ENCODE measurements around the gene TCF7.

The TCF7 gene

DNA sequence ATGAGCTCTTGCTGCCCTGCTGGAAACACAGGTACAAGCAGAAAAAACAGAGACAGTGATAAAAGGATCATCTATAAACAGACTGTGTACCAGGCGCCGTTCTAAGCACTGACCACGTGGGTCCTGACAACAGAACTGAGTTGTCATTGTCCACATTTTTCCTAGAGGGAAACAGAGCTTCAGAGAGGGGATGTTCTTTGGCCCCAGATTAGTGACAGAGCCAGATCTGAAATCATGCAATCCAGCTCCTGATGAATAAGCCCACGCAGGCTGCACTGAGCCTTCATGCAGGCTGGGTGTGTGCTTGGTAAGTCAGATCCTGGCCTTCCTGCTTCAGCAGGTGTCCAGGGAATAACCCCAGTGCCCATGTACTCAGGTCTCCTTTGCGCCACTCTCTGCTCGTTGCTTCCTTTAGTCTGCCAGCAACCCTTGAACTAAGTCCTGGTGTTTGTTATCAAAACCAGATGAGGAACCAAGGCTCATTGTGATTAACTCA is 22.8 kb upstream of the TCF7 start:
- no peak for DNase-seq

DNA sequence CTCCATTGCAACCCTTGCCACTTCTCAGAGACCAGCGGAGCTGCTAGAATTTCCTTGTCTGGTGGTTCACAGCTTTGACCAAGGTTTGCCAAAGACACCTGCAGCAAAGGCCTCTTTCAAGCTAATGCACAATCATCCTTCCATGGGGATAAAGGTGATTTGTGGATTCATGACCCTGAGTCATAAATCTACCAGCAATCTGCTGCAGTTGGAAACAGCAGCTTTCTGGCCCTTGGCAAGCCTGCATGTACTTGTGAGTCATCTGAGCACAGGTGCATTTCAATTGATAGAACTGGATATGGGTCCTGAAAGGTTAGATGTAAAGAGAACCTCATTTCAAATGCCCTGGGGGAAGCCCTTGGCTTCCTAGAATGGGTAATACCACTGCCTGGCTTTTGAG is 21.6 kb upstream of the TCF7 start:
- no peak for DNase-seq

DNA sequence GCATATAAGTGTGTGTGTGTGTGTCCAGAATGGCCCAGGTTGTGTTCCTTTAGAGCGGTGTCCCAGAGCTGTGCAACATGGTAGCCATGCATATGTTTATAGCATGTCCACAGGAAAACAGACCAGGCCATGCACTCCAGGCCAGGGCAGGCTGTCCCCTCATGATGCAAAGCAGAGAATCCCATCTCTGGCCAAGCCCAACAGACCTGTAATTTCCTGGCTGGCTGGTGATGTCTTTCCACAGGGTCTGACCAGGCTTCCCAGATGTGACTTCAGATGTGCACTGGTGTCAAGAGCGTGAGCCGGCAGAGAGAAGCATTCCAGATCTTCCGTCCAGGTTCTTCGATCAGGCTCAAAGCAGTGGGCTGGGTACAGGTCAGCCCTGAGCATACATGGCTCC is 21.1 kb upstream of the TCF7 start:
- no peak for DNase-seq

DNA sequence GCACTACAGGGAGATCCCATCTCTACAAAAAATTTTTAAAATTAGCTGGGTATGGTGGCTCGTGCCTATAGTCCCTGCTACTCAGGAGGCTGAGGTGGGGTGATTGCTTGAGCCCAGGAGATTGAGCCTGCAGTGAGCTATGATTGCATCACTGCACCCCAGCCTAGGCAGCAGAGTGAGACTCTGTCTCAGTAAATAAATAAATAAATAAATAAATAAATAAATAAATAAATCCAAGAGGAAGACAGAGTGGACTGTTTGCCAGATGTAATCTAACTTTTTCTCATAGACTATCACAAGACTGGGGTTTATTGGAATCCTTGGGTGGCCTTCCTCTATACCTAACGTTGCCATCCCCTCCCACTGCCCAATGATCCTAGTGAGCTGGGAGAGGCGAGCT is 19.2 kb upstream of the TCF7 start:
- DNase-seq: no peak

DNA sequence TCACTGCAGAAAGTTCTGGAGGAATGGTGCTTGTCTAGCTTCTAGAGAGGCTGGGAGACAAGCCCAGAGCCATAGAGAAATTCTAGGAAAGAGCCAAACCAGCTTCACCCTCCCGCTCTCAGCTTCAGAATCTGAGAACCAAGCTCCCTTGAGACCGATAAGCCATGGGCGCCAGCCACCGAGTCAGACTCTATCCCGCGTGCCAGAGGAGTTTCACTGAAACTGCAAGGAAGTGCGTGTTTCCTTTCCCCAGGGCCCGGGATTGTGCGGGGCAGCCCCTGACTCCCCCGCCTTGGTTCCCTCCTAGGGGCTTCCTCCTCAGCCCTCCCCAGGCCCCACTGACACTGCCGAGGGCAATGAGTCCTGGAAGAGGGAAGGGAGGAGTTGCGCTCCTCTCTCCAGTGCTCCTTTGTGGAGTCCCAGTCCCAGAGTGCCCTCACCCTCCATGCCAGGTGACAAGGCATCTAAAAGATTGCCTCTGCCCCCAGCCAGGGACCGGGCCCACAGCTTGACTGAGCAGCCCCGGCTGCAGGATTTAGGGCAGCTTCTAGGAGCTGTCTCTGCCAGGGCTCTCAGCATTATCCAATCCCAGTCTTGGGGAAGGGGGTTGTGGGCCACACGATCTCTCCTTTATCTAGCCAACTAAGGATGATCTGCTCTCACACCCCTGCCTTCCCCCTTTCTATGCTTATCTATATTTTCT is 18.4 kb upstream of the TCF7 start:
- no peak for DNase-seq

DNA sequence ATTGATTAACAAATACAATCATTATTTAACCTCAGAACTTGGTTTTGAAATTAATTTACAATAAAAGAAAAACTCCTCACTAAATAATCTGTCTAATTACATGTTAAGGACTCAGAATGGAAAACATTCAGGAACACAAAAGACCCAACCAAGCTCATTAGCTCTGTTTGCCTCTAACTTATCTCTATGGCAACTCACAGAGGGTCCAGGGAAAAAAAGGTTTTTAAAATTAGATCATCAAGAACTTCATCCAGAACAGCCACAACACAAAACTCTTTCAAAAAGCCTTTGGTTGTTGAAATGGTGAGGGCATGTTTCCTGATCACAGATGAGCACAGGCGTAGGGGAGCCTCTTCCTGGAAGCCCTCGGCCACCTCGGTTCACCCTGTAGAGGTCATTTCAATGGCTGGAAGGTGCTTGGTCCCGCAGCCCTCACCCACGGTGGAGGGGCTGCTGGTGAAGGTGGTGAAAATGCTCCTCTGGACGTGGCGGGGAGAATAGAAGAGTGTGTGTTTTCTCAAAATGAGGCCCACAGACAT is 17.2 kb upstream of the TCF7 start:
- no peak for DNase-seq

DNA sequence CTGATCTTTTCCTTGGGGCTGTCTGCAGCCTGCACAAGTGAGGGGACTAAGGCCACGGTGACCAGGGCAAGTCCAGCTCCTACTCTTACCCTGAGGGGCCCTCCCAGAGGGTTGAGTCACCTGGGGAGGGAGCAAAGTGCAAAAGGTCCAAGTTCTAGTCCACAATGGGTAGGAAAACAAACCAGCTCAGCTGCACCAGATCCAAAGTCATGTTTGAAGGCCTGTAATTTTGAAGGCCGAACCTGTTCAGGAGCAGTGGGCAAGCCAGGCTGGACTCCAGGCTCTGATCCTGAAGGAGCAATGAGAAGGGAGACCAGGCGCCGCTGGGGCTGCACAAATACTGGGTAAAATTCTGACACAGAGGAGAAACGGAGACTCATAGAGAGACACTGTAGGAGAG is 15.8 kb upstream of the TCF7 start:
- no peak for DNase-seq

DNA sequence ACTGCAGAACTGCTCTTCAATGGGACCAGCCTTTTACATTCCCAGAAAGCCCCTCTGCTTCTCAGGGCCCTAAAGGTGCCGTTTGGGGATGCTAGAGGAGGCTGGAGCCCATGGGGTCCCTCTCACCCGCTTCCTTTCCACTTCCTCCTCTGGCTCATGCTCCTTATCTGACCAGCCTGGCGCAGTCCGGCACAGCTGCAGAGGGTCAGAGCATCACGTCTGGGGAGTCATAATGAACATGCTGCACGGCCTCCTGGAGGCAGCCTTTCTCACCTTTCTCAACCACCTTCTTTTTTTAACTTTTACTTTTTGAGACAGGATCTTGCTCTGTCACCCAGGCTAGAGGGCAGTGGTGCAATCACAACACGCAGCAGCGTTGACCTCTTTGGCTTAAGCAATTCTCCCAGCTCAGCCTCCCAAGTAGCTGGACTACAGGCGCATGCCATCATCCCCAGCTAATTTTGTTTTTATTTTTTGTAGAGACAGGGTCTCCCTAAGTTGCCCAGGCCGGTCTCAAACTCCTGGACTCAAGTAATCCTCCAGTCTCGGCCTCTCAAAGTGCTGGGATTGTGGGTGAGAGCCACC is 15.1 kb upstream of the TCF7 start:
- no peak for DNase-seq

DNA sequence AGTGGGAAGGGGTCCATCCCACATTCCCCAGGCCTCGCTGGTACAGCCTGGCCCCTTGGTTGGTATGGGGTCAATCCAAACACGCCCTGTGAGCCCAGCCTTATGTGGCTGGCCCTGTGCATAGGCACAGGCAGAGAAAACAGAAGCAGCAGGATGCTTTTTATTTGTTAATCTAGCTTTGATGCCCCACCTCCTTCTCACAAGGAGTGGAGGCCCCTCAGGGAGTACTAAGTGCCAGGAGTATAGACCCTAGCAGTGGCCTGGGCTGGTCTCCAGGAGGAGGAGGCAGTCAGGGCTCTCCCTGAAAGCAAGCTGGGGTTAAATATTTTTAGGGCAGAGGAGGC is 14.6 kb upstream of the TCF7 start:
- no peak for DNase-seq

DNA sequence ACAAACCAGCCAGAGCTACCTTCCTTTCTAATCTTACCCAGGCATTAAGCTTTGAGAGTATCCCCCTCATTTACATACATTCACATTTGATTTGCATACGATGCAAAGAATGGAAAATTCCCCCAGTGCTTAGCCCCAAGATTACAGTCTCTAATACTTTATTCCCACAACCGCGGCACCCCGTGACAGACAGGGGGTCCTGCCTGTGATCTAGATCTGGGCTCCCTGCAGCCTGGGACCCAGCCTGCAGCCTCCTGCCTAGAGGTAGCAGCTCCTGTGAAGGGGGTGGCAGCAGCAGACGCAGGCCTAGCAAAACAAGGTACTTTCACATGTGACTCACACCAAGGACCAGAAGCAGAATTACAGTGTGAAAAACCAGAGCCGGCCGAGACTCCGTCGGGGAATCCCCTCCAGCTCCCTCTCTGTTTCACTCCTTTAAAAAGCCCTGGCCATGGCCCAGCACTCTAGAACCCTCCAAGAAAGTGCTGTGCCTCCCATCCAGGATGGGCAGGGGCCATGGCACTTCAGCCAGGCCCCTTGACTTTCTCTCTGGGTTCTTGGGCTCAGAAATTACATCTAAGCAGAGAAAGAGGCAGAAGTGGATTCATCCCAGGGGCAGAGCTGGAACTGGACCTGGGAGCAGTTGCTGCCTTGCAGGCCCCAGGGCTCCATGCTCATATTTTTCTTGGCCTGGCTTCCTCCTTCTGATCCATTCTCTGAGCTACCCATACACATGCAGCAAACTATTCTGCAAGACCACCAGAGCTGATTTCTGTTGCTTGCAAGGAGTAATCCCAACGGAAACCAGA is 14.0 kb upstream of the TCF7 start:
- peak; percentile 89 for DNase-seq

DNA sequence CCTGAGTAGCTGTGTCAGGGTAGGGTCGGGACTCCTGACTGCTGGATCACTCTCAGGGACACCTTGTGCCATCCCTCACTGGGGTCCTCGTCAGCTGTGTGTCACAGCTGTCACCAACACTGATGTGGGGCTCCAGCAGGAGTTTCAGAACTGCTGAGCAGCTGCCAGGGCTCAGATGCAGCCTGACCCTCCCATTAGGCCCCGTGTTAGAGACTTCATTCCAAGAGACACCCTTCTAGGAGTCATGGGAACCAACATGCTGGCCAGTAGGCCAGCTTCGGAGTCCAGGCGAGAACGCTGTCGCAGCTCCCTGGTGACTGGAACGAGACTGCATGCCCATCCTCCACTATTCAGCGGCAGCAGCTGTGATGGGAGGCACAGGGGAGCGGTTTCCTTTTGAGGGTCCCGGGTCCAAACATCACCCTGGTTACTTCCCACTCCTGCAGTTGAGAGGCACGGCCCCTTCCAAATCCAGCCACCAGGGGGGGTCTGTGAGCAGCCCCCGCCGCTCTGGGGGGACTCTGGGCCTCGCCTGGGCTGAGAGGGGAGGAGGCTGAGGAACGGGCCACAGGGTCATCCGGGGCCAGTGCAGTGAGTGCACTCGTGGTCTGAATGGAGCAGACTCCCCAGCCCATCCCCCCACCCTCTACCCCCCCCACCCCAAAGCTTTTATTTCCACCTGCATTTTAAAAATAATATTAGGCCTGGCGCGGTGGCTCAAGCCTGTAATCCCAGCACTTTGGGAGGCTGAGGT is 12.6 kb upstream of the TCF7 start:
- peak; percentile 81 for DNase-seq

DNA sequence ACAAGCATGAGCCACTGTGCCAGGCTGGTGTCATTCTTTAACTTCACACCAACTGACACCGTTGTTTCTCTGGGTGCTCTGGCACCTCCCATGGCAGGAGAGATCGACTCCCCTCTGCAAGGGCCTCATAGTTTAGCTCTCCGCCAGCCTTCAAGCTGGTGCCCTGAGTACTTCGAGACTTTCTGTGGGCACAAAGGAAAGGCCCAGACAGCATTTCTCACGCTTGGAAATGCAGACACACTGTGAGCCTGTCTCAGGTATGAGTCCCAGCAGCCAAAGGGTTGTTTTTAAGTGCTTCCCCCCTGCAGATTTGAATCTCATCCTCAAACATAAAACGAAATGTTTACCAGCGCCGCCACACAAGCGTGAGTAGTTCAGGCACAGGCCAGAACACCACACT is 11.1 kb upstream of the TCF7 start:
- peak; percentile 59 for DNase-seq

DNA sequence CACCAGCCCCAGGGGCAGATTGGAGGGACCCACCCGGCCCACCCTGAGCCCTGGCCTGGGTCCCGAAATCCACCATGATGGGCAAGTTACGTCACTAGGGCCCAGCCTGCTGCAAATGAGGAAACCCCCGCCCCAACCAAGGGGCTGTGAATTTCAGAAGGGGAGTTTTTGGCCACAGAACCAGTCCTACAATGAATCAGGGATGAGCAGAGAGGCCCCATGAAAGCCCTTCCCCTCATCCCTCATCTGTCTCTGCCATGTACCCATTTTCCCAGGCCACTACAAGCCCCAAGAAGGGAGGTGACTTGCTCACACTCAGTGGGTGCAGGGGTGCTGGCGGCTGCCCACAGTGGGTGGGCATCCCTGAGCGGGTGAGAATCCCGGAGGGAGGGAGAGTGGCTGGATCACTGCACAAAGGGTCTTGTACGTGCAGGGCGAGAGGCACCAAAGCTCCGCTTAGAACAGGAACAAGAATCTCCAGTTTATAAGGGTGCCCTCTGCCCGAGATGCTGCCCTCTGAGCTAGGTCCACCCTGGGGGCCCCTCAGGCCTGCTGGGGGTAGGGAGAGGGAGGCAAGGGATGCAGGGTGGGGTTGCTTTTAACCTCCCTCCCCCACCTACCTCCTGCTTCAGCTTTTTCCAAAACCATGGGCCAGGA is 10.4 kb upstream of the TCF7 start:
- peak; percentile 49 for DNase-seq

DNA sequence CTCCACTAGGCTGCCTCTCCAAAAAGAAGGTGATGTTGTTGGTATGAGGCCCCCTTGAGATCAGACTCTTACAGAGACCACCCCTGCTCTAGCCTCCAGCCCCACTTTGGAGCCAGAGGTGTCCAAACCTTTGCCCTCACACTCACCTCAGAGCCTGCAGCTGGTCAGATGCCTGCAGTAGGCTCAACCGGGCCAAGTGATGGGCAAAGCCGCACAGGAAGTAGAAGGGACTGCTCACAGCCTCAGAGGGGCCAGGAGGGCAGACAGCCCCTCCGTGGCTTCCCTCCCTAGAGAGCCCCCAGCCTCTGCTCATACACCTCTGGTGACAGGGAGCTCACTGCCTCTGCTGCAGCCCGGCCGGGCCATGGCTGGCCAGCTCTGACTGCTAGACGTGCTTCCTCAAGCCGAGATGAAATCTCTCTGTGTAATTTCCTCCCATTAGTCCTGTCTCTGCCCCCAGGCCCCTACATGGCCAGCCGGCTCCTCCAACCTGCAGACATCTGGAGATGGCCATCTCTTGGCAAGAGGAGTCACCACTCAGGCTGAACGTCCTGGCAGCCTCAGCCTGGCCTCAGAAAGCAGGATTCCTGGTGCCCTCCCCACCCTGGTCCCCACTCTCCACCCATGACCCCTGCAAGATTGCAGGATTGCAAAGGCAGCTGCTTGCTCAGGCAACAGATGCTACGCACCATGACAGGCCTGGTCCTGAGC is 7.3 kb upstream of the TCF7 start:
- DNase-seq: no peak

DNA sequence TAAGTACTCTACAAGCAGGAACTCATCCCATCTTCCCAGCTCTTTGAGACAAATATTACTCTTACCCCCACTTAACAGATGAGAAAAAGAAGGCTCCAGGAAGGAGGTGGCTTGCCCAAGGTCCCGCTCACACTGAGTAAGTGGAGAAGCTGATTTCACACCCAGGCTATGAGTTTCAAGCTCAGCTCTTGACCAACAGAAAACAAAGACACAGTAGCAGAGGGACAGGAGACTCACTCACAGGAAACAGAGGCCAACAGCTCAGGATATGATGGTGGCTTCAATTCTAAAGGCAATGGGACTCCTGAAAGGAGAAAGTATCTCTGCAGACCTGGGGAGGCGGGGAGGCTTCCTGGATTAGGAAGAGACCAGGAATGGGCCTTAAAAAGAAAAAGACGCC is 6.7 kb upstream of the TCF7 start:
- no peak for DNase-seq

DNA sequence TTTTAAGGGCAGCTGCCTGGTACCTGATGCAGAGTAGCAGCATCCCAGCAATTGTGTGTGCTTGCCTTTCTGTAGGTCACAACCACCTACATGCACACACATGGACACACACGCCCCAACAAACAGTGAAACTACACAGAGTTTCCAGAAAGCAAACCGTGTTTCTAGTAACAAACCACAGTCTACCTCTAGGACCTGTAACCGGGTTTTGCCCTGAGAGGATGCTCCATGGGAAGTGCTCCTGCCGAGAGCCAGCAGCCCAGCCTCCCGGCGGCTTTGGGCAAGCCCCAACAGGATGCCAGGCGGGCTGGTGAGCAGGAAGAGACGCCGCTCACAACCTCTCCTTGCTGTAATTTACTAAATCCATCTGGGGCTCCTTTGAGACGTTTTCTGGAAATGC is 4.1 kb upstream of the TCF7 start:
- DNase-seq: no peak

DNA sequence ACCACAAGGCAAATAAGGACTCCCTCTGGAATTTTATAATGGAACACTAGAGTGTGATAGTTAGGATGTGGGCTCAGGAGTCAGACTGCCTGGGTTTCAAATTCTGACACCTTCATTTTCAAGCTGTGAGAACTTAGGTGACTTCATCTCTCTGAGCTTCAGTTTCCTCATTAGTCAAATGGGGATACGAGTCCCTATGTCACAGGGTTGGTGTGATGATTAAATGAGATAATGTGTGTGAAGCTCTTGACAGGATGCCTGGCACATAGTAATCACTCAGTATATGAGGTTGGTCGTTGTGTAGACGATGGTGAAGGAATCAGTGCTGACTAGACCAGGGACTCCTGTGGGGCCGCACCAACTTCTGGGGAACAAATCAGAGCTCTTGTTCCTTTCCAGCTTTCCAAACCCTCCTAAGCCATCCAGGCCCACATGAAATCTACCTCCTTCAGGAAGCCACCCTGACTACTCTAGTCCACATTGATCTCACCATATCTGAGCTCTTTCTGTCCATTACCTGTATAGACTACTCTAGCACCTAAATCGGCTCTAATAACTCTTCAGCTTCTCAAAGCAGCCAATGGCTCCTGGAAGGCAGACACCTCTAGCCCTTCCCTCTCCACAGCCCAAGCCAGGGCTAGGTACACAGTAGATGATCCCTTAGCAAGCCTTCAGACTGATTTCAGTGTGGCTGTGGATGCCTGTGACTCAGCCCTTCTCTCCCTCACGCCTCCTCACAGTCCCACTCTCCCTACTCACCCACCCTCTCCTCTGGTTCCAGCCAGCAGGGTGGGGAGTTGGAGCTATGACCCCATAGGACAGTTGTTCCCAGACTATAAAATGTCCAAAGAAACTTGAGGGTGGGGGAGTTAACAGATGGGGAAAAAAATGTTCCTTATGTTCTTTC is 2.5 kb upstream of the TCF7 start:
- DNase-seq: peak; percentile 69

DNA sequence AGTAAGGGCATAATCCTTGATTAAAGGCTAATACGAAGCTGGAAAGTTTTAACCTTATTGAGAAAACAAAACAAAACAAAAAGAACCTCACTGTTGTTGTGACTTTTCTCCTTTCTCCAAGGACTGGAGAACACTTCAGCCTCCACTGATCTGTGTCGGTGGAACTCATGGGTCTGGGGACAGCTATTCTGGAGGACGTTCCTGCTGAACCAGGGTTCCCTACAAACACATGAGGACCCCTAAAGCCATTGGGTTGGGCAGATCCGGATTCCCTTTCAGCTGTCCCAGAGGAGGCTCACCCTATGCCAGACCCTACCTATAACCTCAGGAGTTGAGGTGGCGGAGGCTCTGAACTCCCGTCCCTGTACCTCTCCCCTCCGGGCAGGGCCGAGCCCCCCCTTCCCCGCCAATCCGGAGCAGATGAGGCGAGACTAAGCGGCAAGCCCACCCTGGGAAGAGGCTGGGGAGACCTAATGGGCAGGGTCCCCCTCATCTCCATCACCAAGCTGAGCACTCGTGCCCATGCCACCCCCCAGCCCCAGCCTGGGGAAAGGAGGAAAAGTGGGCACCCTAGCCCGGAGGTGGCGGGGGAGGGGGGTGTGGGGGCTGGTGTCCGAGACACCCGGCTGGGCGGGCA is 1.6 kb upstream of the TCF7 start:
- DNase-seq: no peak

DNA sequence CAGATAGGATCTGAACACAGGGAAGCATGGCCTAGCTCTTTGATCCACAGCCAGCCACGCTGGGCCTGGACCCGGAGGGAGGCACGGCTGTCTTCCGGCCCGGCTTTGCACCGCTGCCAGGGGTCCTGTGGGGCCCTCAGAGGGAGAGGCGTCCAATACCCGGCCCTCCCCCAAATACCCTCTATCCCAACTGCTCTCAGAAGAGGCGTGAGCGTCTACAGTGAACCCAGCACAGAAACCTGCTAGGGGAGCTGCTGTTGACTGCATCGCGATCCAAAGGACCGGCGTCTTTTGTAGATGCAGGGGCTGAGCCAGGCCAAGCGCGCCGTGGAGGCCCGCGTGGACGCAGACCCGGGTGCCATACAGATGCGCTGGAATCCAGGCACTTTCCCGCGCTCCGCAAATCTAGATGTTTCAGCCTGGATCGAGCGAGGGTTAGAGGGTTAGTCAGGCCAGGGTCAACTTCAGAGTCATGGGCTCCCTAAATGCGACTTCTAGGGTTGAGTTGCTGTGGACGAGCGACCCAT is 1.1 kb upstream of the TCF7 start:
- peak; percentile 16 for DNase-seq

Data from CD4-positive, alpha-beta T cell treated with Interleukin-17A for 1 hour (primary cell).